Measurements from ENCODE around the gene ADORA1. TPM values are rescaled to one million over a fixed set of nuclear protein-coding genes. Genes with fewer than 3 reads are reported as not detected.

ADORA1 gene
- total and polyA plus RNA-seq, 2 of the 4 experiments (the other 2 are of a cell fraction) = 0.36 to 0.56 TPM

DNA sequence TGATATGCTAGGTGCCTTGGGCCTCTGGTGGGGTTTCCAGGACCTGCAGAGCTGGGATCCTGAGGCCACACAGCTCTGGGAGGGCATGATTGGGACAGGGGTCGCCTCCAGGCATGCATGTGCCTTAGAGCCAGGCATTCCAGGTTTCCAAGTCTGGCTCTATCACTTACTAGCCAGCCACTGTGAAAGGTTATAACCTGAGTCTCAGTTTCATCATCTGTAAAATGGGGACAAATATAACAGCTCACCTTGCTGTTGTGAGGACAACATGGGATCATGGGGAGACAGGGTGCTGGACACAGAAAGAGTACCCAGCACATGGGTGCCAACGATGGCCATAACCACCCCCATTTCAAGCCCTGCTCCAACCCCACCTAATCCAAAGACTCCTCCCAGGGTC, 56.3 kb downstream of the ADORA1 start:
- no peak for DNase-seq
- Histone ChIP-seq H3K4me3 (ENCODE audit: insufficient read depth, low read depth, low read length) (no peak overlapping the region), H2BK20ac (ENCODE audit: low read depth, low read length) (no peak overlapping the region), H2AK5ac (ENCODE audit: low read depth, low read length) (no peak overlapping the region), H2AFZ (replicated peaks; ENCODE audit: low read length, poor library complexity) (no peak overlapping the region), H4K5ac (ENCODE audit: low read depth, low read length) (no peak overlapping the region), H3K14ac (replicated peaks; ENCODE audit: low read depth, low read length) (no peak overlapping the region), H4K20me1 (ENCODE audit: insufficient read depth, low read length) (no peaks in the 10 kb centered on the region), H3K27ac (ENCODE audit: insufficient read depth, low read length) (no peak overlapping the region), H3K9me1 (ENCODE audit: insufficient read depth, low read length) (no peaks in the 10 kb centered on the region), H3K27me3 (ENCODE audit: control insufficient read depth, insufficient read depth, low read length) (peaks cover 16% of the 10 kb centered on the region), H2AK9ac (replicated peaks; ENCODE audit: low read depth, low read length, poor library complexity) (no peak overlapping the region), H4K8ac (ENCODE audit: low read depth in 2 of 2, low read length in 2 of 2) (no peak overlapping the region), H3K9me3 (ENCODE audit: control insufficient read depth, insufficient read depth, low read length) (no peaks in the 10 kb centered on the region), H2BK120ac (ENCODE audit: low read depth, low read length) (no peak overlapping the region), H3K4me1 (ENCODE audit: control insufficient read depth, insufficient read depth, low read length) (peaks cover 2% of the 10 kb centered on the region; the same call in 1 of the 2 replicates), H3K18ac (ENCODE audit: low read depth, low read length) (no peak overlapping the region), H2BK15ac (ENCODE audit: low read depth, low read length) (no peak overlapping the region), H2BK5ac (ENCODE audit: low read depth, low read length, poor library complexity, severe bottlenecking) (no peak overlapping the region), H3K4ac (ENCODE audit: low read depth, low read length) (no peak overlapping the region), H3K79me1 (ENCODE audit: low read depth in 1 of 2, low read length in 2 of 2) (no peaks in the 10 kb centered on the region), H3K36me3 (ENCODE audit: control insufficient read depth, insufficient read depth, low read length) (no peaks in the 10 kb centered on the region), H4K91ac (ENCODE audit: insufficient read depth, low read depth, low read length) (no peak overlapping the region), H3K9ac (ENCODE audit: low read depth, low read length) (no peak overlapping the region), H3K23ac (ENCODE audit: low read depth, low read length) (no peak overlapping the region), H3K4me2 (ENCODE audit: low read depth, low read length) (no peak overlapping the region), H3K56ac (ENCODE audit: extremely low read depth, insufficient read depth, low read length) (no peak overlapping the region)
- TF ChIP-seq CHD1 (IDR thresholded peaks at IDR 0.05; ENCODE audit: low read depth, low read length) = no peak
- TF ChIP-seq, protein P1, sequence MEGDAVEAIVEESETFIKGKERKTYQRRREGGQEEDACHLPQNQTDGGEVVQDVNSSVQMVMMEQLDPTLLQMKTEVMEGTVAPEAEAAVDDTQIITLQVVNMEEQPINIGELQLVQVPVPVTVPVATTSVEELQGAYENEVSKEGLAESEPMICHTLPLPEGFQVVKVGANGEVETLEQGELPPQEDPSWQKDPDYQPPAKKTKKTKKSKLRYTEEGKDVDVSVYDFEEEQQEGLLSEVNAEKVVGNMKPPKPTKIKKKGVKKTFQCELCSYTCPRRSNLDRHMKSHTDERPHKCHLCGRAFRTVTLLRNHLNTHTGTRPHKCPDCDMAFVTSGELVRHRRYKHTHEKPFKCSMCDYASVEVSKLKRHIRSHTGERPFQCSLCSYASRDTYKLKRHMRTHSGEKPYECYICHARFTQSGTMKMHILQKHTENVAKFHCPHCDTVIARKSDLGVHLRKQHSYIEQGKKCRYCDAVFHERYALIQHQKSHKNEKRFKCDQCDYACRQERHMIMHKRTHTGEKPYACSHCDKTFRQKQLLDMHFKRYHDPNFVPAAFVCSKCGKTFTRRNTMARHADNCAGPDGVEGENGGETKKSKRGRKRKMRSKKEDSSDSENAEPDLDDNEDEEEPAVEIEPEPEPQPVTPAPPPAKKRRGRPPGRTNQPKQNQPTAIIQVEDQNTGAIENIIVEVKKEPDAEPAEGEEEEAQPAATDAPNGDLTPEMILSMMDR (conservative IDR thresholded peaks at IDR 0.05; ENCODE audit: low read depth, low read length) = no peak
- no peak for TF ChIP-seq CEBPB (IDR thresholded peaks at IDR 0.05; ENCODE audit: low read depth, low read length)
- no peak for TF ChIP-seq BHLHE40 (IDR thresholded peaks at IDR 0.05; ENCODE audit: low read depth, low read length)
- TF ChIP-seq POLR2A (IDR thresholded peaks at IDR 0.05; ENCODE audit: low read depth, low read length) = no peak
- no peak for TF ChIP-seq SMC3 (IDR thresholded peaks at IDR 0.05; ENCODE audit: low read depth, low read length)
- TF ChIP-seq MXI1 (IDR thresholded peaks at IDR 0.05; ENCODE audit: borderline replicate concordance, low read depth, low read length) = no peak
- no peak for TF ChIP-seq FOS (IDR thresholded peaks at IDR 0.05; ENCODE audit: low read depth, low read length)
- TF ChIP-seq, protein P2, sequence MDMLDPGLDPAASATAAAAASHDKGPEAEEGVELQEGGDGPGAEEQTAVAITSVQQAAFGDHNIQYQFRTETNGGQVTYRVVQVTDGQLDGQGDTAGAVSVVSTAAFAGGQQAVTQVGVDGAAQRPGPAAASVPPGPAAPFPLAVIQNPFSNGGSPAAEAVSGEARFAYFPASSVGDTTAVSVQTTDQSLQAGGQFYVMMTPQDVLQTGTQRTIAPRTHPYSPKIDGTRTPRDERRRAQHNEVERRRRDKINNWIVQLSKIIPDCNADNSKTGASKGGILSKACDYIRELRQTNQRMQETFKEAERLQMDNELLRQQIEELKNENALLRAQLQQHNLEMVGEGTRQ (IDR thresholded peaks at IDR 0.05; ENCODE audit: low read depth, low read length) = no peak
- TF ChIP-seq, protein P3, sequence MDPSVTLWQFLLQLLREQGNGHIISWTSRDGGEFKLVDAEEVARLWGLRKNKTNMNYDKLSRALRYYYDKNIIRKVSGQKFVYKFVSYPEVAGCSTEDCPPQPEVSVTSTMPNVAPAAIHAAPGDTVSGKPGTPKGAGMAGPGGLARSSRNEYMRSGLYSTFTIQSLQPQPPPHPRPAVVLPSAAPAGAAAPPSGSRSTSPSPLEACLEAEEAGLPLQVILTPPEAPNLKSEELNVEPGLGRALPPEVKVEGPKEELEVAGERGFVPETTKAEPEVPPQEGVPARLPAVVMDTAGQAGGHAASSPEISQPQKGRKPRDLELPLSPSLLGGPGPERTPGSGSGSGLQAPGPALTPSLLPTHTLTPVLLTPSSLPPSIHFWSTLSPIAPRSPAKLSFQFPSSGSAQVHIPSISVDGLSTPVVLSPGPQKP (IDR thresholded peaks at IDR 0.05; ENCODE audit: borderline replicate concordance, low read depth, low read length) = no peak
- TF ChIP-seq NFE2L2 (IDR thresholded peaks at IDR 0.05; ENCODE audit: low read depth, low read length) = no peak
- TF ChIP-seq RFX5 (IDR thresholded peaks at IDR 0.05; ENCODE audit: low read depth, low read length) = no peak
- no peak for TF ChIP-seq RCOR1 (IDR thresholded peaks at IDR 0.05; ENCODE audit: insufficient replicate concordance, low read length)
- TF ChIP-seq MAZ (IDR thresholded peaks at IDR 0.05; ENCODE audit: borderline replicate concordance, low read depth, low read length) = no peak
- no peak for TF ChIP-seq RAD21 (IDR thresholded peaks at IDR 0.05; ENCODE audit: low read length)
- no peak for TF ChIP-seq MAFK (IDR thresholded peaks at IDR 0.05; ENCODE audit: low read depth, low read length)
- ChIA-PET POLR2A (ENCODE audit: unreplicated experiment) (no interaction called here), CTCF (no interaction called here)
- intact Hi-C loops (cut with micrococcal nuclease) (no loop called here), dilution Hi-C loops (cut with HindIII; ENCODE audit: low sequenced_read_pairs, unreplicated experiment) (no loop called here), in situ Hi-C loops (cut with MboI; ENCODE audit: low sequenced_read_pairs) (no loop called here)
- no CpG with 5 or more reads among the region's 2 CpGs for WGBS, 2 experiments (ENCODE audit: extremely low coverage in 2 of 2, insufficient read length in 1 of 2)
- BruUV-seq (replicated peaks) = no TSS peak
- ATAC-seq (ENCODE audit: low read depth) = no peak

All from IMR-90 (cell line).